Omental fat pad (tissue), 4 donors: ENCODE measurements around the gene FAM76B. TPM values are rescaled to one million over a fixed set of nuclear protein-coding genes. Genes with fewer than 3 reads are reported as not detected.
"Not testable (repeated sequence)": the region's sequence is repeated elsewhere in the genome, so short reads cannot be mapped to it uniquely, and the experiment has no call there.

Experiments
- ATAC-seq: fragments of 150-250 bp; one replicate; pipeline ENCODE4 v1.9.1; 2016; ENCODE audit warnings: mild to moderate bottlenecking, moderate library complexity; ENCODE audit not compliant: low FRiP score
- DNase-seq: peaks from one replicate; pipeline ENCODE4 v3.0.0-alpha.2; 2019; ENCODE audit warnings: low spot score
- CTCF ChIP-seq, 3 donors: fragments of 450-650 bp; IDR thresholded peaks; one replicate each; pipeline ENCODE4 v1.5.1; 2016 to 2017; ENCODE audit warnings: antibody characterized with exemption in 3 of 3, mild to moderate bottlenecking in 3 of 3, moderate library complexity in 2 of 3
- total RNA-seq, 4 donors: library from RNA; depleted of rRNA; stranded (reverse); fragments of >200 nt; gene quantifications; one replicate each; pipeline ENCODE4 v1.1.0, GENCODE V29; 2016

FAM76B gene
- total RNA-seq, 4 donors from 2014 or later, result 16.5 to 40.0 (median 25.3) TPM

DNA sequence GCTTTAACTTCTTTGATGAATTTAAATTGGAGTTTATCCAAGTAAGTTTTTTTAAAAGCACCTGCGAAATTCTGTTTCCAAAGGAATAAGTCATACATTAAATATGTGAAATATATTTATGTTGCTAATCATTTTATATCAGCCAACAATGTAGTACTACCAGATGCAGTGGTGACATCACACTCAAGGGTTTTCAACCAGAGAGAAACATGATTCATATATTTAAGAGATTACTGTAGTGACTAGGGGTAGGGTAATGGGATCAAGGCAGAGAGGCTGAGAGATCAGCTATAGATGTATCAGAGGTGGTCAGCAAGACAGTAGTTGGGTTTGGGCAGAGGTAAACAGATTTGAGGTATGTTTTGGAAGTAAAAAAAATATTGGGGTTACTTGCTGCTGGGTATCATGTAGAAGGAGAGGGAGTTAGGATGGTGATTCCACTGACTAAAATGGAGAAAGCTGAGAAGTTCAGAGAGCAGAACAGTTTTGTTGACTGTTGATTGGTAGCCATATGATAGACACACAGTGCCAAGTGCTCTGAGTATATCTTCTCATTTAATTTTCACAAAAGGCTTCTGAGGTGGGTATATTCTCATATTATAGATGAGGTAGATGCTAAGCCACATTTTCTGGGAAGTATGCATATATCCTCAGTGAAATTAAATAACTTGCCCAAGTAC lies 40.1 kb upstream of the FAM76B start:
- no peak for DNase-seq
- no peak for ATAC-seq
- no peak for TF ChIP-seq CTCF (IDR thresholded peaks at IDR 0.05)

GRCh38 chr11:95827696-95828095 lies 38.1 kb upstream of the FAM76B start:
- no peak for TF ChIP-seq CTCF (IDR thresholded peaks at IDR 0.05)
- no peak for DNase-seq
- ATAC-seq, result peak; percentile 26

DNA sequence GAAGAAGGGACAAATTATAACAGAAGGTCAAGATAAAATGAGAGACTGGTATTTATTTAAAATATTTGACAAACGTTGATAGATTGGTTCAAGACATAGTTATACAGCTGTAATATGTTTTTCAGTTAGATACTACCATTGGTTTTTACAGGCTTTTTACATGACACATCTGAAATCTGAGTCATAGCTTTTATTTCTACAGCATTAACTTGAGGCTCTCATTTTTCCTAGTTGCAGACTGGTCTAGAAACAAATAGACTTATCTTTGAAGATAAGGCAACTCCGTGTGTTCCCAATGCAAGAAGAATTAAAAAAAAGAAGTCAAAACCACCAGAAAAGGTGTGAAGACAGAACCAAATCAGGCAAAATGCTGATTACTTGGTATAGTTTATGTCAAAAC lies 32.1 kb upstream of the FAM76B start:
- no peak for ATAC-seq

DNA sequence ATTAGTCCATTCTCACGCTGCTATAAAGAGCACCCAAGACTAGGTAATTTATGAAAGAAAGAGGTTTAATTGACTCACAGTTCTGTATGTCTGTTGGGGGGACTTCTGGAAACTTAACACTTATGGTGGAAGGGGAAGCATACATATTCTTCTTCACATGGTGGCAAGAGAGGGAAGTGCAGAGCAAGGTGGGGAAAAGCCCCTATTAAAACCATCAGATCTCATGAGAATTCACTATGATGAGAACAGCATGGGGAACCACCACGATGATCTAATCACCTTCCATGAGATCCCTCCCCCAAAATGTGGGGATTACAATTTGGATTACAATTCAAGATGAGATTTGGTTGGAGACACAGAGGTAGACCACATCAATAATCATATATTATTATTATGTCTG lies 26.5 kb upstream of the FAM76B start:
- no peak for TF ChIP-seq CTCF (IDR thresholded peaks at IDR 0.05)
- DNase-seq, result no peak

More for the DNA sequence above, 32.1 kb upstream of the FAM76B start:
- TF ChIP-seq CTCF (IDR thresholded peaks at IDR 0.05), result no peak
- DNase-seq, result no peak

DNA sequence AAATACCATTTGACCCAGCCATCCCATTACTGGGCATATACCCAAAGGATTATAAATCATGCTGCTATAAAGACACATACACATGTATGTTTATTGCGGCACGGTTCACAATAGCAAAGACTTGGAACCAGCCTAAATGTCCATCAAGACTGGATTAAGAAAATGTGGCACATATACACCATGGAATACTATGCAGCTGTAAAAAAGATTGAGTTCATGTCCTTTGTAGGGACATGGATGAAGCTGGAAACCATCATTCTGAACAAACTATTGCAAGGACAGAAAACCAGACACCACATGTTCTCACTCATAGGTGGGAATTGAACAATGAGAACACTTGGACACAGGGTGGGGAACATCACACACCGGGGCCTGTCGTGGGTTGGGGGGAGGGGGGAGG lies 21.5 kb upstream of the FAM76B start:
- not testable (repeated sequence) for DNase-seq, ATAC-seq

More for the DNA sequence above, 26.5 kb upstream of the FAM76B start:
- ATAC-seq, result no peak

DNA sequence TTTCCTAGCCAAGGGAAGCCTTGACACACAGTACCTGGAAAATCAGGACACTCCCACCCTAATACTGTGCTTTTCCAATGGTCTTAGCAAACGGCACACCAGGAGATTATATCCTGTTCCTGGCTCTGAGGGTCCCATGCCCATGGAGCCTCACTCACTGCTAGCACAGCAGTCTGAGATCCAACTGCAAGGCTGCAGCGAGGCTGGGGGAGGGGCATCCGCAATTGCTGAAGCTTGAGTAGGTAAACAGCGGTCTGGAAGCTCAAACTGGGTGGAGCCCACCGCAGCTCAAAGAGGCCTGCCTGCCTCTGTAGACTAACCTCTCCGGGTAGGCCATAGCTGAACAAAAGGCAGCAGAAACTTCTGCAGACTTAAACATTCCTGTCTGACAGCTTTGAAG lies 16.9 kb upstream of the FAM76B start:
- not testable (repeated sequence) for DNase-seq, ATAC-seq

DNA sequence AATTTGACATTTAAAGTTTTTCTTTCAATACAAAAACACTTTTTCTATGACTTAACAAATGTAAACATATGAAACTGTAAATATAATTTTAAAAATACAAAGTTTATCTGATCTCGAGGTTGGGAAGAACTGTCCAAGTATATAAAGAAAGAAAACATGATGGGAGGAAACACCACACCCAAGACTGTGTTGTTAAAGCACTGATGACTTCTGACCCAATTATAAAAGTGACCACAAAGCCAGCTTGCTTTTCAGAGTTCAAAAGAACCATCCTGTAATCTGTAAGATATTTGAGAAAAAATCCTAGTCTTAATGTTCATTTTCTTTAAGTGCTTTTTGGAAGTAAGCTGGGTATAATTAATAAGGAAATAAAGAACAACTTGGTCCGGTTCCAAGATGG lies 16.3 kb upstream of the FAM76B start:
- DNase-seq (no peak), ATAC-seq (no peak)
- TF ChIP-seq CTCF (IDR thresholded peaks at IDR 0.05), result no peak

GRCh38 chr11:95803973-95804372 lies 14.4 kb upstream of the FAM76B start:
- TF ChIP-seq CTCF (IDR thresholded peaks at IDR 0.05), result no peak
- DNase-seq, result no peak
- ATAC-seq, result no peak
